Stimulated activated CD8-positive, alpha-beta memory T cell treated with anti-CD3 and anti-CD28 coated beads, Interleukin-7, amount 100 ng/mL, for 4 hours (primary cell): ENCODE measurements around the gene NME4.

Experiments used
- DNase-seq, 2 donors: peaks; one replicate each; pipeline ENCODE4 v3.0.0-alpha.2; 2020; ENCODE audit warnings: low read depth in 2 of 2

The NME4 gene

GRCh38 chr16:426115-426905 is 29.3 kb downstream of the NME4 start:
- DNase-seq = no peak

GRCh38 chr16:426906-427249 is 29.9 kb downstream of the NME4 start:
- no peak for DNase-seq

- no peak for DNase-seq
These were observed 30.3 kb downstream of the NME4 start for GRCh38 chr16:427250-427649.

GRCh38 chr16:430904-431303 is 33.9 kb downstream of the NME4 start:
- DNase-seq = no peak

GRCh38 chr16:440627-441026 is 43.6 kb downstream of the NME4 start:
- no peak for DNase-seq

- no peak for DNase-seq
These were observed 44.4 kb downstream of the NME4 start for GRCh38 chr16:441447-441846.

- no peak for DNase-seq
These were observed 46.0 kb downstream of the NME4 start for GRCh38 chr16:442976-443375.

- no peak for DNase-seq
These were observed 47.0 kb downstream of the NME4 start for GRCh38 chr16:444027-444426.

- DNase-seq = no peak
These were observed 48.6 kb downstream of the NME4 start for GRCh38 chr16:445566-445965.
